ENCODE results near the gene STUM.

The STUM gene

GRCh38 chr1:226581650-226582330, 33.2 kb downstream of the STUM start:
- no peak overlapping the region for H3K4me3 ChIP-seq (ENCODE audit: low read depth, low read length)
- H3K27ac ChIP-seq = no peak overlapping the region
- no peak for DNase-seq
- in situ Hi-C loops (cut with HindIII; ENCODE audit: low pct_ligation_motif_present, low sequenced_read_pairs) = no loop called here
- no peaks in the 10 kb centered on the region for H3K36me3 ChIP-seq (replicated peaks)
- no peak for TF ChIP-seq CTCF (IDR thresholded peaks at IDR 0.05; ENCODE audit: low read depth, low read length, missing control alignments)
- H3K27me3 ChIP-seq (replicated peaks) = no peaks in the 10 kb centered on the region

- Histone ChIP-seq H3K4me3 (ENCODE audit: low read depth, low read length) (no peak overlapping the region), H3K27me3 (replicated peaks) (no peaks in the 10 kb centered on the region), H3K36me3 (replicated peaks) (no peaks in the 10 kb centered on the region), H3K27ac (no peak overlapping the region)
- DNase-seq = no peak
- in situ Hi-C loops (cut with HindIII; ENCODE audit: low pct_ligation_motif_present, low sequenced_read_pairs) = no loop called here
- TF ChIP-seq CTCF (IDR thresholded peaks at IDR 0.05; ENCODE audit: low read depth, low read length, missing control alignments) = no peak
Measured at GRCh38 chr1:226582966-226583365, 34.4 kb downstream of the STUM start.

GRCh38 chr1:226584164-226584563, 35.6 kb downstream of the STUM start:
- Histone ChIP-seq H3K4me3 (ENCODE audit: low read depth, low read length) (no peak overlapping the region), H3K36me3 (replicated peaks) (no peaks in the 10 kb centered on the region), H3K27ac (no peak overlapping the region), H3K27me3 (replicated peaks) (no peaks in the 10 kb centered on the region)
- no peak for DNase-seq
- no peak for TF ChIP-seq CTCF (IDR thresholded peaks at IDR 0.05; ENCODE audit: low read depth, low read length, missing control alignments)
- in situ Hi-C loops (cut with HindIII; ENCODE audit: low pct_ligation_motif_present, low sequenced_read_pairs) = no loop called here

GRCh38 chr1:226586116-226586515, 37.6 kb downstream of the STUM start:
- Histone ChIP-seq H3K4me3 (ENCODE audit: low read depth, low read length) (no peak overlapping the region), H3K27ac (no peak overlapping the region), H3K27me3 (replicated peaks) (no peaks in the 10 kb centered on the region), H3K36me3 (replicated peaks) (no peaks in the 10 kb centered on the region)
- no peak for DNase-seq
- in situ Hi-C loops (cut with HindIII; ENCODE audit: low pct_ligation_motif_present, low sequenced_read_pairs) = no loop called here
- TF ChIP-seq CTCF (IDR thresholded peaks at IDR 0.05; ENCODE audit: low read depth, low read length, missing control alignments) = no peak

GRCh38 chr1:226586650-226587422, 38.3 kb downstream of the STUM start:
- H3K27me3 ChIP-seq (replicated peaks) = no peaks in the 10 kb centered on the region
- TF ChIP-seq CTCF (IDR thresholded peaks at IDR 0.05; ENCODE audit: low read depth, low read length, missing control alignments) = no peak
- in situ Hi-C loops (cut with HindIII; ENCODE audit: low pct_ligation_motif_present, low sequenced_read_pairs) = no loop called here
- no peak for DNase-seq
- H3K4me3 ChIP-seq (ENCODE audit: low read depth, low read length) = no peak overlapping the region
- H3K27ac ChIP-seq = no peak overlapping the region
- no peaks in the 10 kb centered on the region for H3K36me3 ChIP-seq (replicated peaks)

All from brain microvascular endothelial cell (primary cell).